Daoy (cell line): ENCODE results near the gene FRAS1. TPM values are rescaled to one million over a fixed set of nuclear protein-coding genes. Genes with fewer than 3 reads are reported as not detected.

Experiments
- DNase-seq: peaks from one replicate; pipeline ENCODE4 v3.0.0-alpha.2; 2015; ENCODE audit warnings: low read depth
- total RNA-seq: library from RNA; depleted of rRNA; stranded (reverse); fragments of >200 nt; shearing (Covaris generic); gene quantifications from 2 replicates; pipeline ENCODE4 v1.2.3, GENCODE V29; 2014; rRNA removed

FRAS1 gene
- total RNA-seq, 1 experiment from 2014 or later: 1.9 TPM

DNA sequence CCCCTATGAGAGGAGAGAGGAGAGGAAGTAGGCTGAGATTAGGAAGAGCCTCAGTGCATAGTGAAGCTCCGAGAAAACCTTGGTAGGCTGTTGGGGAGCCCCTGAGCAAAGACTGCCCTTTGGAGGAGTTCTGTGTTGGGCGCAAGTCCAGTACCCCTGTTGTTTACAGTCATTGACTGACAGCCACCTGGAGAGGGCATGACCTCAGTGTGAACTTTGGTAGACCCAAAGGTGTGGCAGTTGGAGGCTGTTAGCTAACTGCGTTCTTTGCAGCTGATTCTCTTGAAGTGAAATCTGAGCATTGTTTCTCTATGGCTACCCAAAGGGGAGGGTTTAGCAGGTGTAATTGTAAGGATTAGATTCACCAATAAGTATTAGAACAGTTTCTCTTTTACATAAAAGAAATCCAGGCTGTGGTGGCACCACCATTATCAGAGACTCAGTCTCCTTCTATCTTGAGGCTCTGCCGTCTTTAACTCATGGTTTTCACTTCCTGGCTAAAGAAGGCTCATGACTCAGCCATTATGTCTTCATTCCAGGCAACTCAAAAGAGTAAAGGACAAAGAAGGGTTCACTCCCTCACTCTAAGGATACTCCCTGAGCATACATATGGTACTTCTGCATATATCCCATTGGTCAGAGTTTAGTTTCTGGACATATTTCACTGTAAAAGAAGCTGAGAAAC lies 527.9 kb downstream of the FRAS1 start:
- no peak for DNase-seq

DNA sequence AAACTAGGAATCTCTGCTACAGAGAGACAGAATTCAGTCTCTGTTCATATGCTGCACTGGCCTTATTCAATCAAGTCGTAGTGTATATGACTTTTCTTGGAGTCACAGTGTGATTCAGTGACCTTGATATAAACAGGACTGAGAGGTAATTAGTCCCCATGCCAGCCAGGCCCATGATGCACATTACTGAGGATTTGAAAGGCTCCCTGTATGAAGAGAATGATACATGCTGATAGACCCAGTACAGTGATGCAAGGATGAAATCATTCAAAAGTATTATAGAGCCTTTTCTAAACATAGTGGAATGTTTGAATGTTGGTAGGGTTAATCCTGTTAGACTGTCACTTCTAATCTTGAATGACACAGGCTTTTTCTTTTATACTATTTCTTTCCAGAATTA lies 528.5 kb downstream of the FRAS1 start:
- DNase-seq: no peak

DNA sequence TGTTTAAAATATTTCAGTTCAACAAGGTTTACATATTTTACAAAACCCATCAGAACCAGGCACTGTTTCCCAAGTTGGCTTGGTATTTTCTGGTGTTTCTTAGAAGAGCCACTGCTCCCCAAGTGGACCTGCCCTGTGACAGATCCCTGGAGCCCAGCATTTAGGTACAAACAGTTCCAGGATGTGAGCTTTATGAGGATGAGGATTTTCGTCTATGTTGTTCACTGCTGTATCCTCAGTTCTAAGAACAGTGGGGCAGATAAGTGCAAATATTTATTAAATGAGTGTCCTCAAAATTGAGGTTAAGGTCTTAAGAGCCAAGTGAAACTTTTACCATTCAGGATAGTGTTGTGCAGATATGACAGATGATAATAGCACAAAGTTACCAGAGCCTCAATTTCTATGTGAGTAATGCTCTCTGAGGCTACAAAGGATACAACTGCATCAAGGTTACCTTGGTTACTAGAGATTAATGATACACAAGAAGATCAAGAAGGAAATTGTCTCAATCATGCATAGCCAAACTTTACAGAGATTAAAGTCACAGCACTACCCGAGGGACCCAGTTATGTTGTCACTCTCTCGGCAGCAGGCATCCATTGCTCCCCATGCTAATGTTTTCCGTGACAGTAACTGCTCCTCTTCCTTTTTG lies 531.9 kb downstream of the FRAS1 start:
- DNase-seq: no peak

DNA sequence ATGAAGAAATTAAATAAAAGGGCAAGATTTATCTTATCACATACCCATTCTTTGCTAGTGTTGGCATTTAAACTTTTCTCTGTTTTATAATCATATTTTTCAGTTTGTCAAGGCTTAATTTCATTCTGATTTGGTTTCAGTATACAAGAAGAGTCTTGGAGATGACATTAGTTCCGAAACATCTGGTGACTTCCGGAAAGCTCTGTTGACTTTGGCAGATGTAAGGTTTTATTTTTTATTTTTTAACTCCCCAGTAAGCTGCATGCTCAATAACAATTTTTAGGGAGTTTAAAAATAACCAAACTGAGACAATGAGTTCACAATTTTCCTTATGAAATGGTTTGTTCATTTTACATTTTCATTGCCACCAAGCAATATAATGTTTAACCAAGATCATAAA lies 534.3 kb downstream of the FRAS1 start:
- no peak for DNase-seq

DNA sequence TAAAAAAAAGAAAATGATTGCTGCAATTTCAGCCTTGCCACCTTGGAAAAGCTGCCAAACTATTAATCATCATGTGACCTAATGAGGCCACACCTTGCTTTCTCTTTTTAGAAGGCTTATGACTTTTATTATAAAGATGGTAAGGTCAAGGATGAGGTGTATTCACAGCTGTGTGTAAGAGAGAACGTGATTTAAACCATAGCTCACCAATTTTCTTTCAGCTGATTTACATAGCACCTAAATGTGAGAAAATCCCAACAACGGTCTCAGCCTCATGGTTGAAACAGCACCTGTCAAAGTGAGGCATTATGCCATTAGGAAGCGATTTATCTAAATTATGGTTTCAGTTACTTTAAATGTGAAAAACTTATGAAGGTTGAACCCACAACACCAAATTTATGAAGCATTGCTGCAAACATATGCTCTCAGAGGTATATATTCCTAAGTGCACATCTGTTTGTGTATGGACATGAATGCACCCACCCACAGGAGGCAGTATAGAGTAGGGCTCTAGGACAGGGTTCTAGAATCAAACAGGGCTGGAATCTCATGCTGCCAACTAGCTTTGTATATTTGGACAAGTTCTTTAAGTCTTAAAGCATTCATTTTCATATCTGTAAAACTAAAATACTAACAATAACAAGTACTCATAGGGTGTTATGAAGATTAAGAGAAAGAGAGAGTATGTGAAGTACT lies 535.1 kb downstream of the FRAS1 start:
- peak; percentile 2 for DNase-seq

Other genes starting within 250 kb of the FRAS1 start
- gene CNOT6L, start 238.0 kb upstream of the FRAS1 start, total RNA-seq: 3.2 and 4.2 TPM in 2 replicates
- gene MRPL1, start 194.5 kb upstream of the FRAS1 start, total RNA-seq: 37.4 and 45.7 TPM in 2 replicates